Naive thymus-derived CD8-positive, alpha-beta T cell (primary cell): ENCODE results near the gene ABI2. TPM values are rescaled to one million over a fixed set of nuclear protein-coding genes. Genes with fewer than 3 reads are reported as not detected.

Experiments used
- ATAC-seq, 2 donors: fragments of 150-1000 bp; cut with Tn5 transposase in 1 of 2; sonication (Bioruptor Pico), chemical (Tn5 transposase) in 1 of 2; 1 replicate in 1 of 2; 2 replicates in 1 of 2; pipeline ENCODE4 v1.10.0; 2021; ENCODE audit warnings: mild to moderate bottlenecking in 2 of 2, moderate library complexity in 2 of 2
- POLR2A ChIA-PET: fragments of 350-600 bp; sonication (Branson Sonifier 250); formaldehyde crosslinking; loops from one replicate; lab custom pipeline; 2021; ENCODE audit warnings: antibody characterized with exemption; lab: Charles Lee
- DNase-seq, 10 donors: peaks; one replicate each; pipeline versions ENCODE4 v3.0.0 to v3.0.0-alpha.2; 2020 to 2022
- H3K27ac Mint-ChIP-seq, 10 donors: one replicate each; pipeline ENCODE4 v1.8.0; 2020 to 2022; ENCODE audit warnings: mild to moderate bottlenecking in 10 of 10, mixed read lengths in 10 of 10, moderate library complexity in 4 of 10, inconsistent platforms in 1 of 10
- H3K27me3 Mint-ChIP-seq, 5 donors: one replicate each; pipeline ENCODE4 v1.8.0; 2021 to 2022; ENCODE audit warnings: mixed read lengths in 5 of 5
- H3K36me3 Mint-ChIP-seq, 3 donors: one replicate each; pipeline ENCODE4 v1.8.0; 2020 to 2022; ENCODE audit warnings: mixed read lengths in 3 of 3, mild to moderate bottlenecking in 2 of 3, inconsistent platforms in 1 of 3
- H3K4me1 Mint-ChIP-seq, 4 donors: one replicate each; pipeline ENCODE4 v1.8.0; 2021 to 2022; ENCODE audit warnings: mixed read lengths in 4 of 4
- H3K4me3 Mint-ChIP-seq, 10 donors: one replicate each; pipeline ENCODE4 v1.8.0; 2020 to 2022; ENCODE audit warnings: mild to moderate bottlenecking in 10 of 10, mixed read lengths in 10 of 10, moderate library complexity in 6 of 10, inconsistent platforms in 1 of 10
- H3K9me3 Mint-ChIP-seq, 9 donors: one replicate each; pipeline ENCODE4 v1.8.0; 2020 to 2022; ENCODE audit warnings: mixed read lengths in 9 of 9, mild to moderate bottlenecking in 3 of 9, inconsistent platforms in 1 of 9, moderate library complexity in 1 of 9
- polyA plus RNA-seq, 3 donors: library from polyadenylated mRNA; unstranded; fragments of 300-500 nt; fragmentation: Illumina TruSeq; gene quantifications; one replicate each; pipeline ENCODE4 v1.2.3, GENCODE V29; 2021
- total RNA-seq, 8 experiments: library from RNA in 2 of 8; stranded (reverse) in 2 of 8; gene quantifications; one replicate each; pipeline ENCODE4 v1.2.3 and lab custom pipeline; 2021 to 2026

ABI2 gene
- total and polyA plus RNA-seq, 5 experiments from 2014 or later, result 27.0 to 37.4 (median 30.8) TPM

GRCh38 chr2:203462308-203462707 is 134.1 kb downstream of the ABI2 start:
- Mint-ChIP-seq H3K9me3 (no peaks in the 10 kb centered on the region), H3K36me3 (peaks cover 0 to 3% (median 0%) of the 10 kb centered on the region in 3 donors), H3K27me3 (peaks cover 0 to 2% (median 0%) of the 10 kb centered on the region in 5 donors), H3K27ac (no peak overlapping the region), H3K4me3 (no peak overlapping the region), H3K4me1 (no peaks in the 10 kb centered on the region)
- POLR2A ChIA-PET, result no interaction called here
- DNase-seq, result no peak
- no peak for ATAC-seq

- ATAC-seq (no peak), DNase-seq (no peak)
- H3K27me3 Mint-ChIP-seq, result peaks cover 0 to 2% (median 0%) of the 10 kb centered on the region in 5 donors
- no peak overlapping the region for H3K27ac Mint-ChIP-seq
- no peaks in the 10 kb centered on the region for H3K9me3 Mint-ChIP-seq
- POLR2A ChIA-PET, result no interaction called here
- peaks cover 0 to 3% (median 0%) of the 10 kb centered on the region in 3 donors for H3K36me3 Mint-ChIP-seq
- no peaks in the 10 kb centered on the region for H3K4me1 Mint-ChIP-seq
- H3K4me3 Mint-ChIP-seq, result no peak overlapping the region
These were observed 135.1 kb downstream of the ABI2 start for GRCh38 chr2:203463266-203463678.

- Mint-ChIP-seq H3K4me1 (no peaks in the 10 kb centered on the region), H3K27me3 (peaks cover 0 to 4% (median 0%) of the 10 kb centered on the region in 5 donors), H3K36me3 (no peaks in the 10 kb centered on the region), H3K27ac (no peak overlapping the region), H3K4me3 (no peak overlapping the region), H3K9me3 (no peaks in the 10 kb centered on the region)
- DNase-seq (no peak), ATAC-seq (no peak)
- POLR2A ChIA-PET, result no interaction called here
These were observed 141.4 kb downstream of the ABI2 start for GRCh38 chr2:203469546-203469945.

- Mint-ChIP-seq H3K27ac (no peak overlapping the region), H3K36me3 (no peaks in the 10 kb centered on the region), H3K4me1 (no peaks in the 10 kb centered on the region), H3K4me3 (no peak overlapping the region), H3K27me3 (peaks cover 0 to 4% (median 0%) of the 10 kb centered on the region in 5 donors), H3K9me3 (no peaks in the 10 kb centered on the region)
- POLR2A ChIA-PET, result no interaction called here
- no peak for ATAC-seq
- DNase-seq, result no peak
These were observed 142.2 kb downstream of the ABI2 start for GRCh38 chr2:203470371-203470770.

- Mint-ChIP-seq H3K9me3 (no peaks in the 10 kb centered on the region), H3K36me3 (no peaks in the 10 kb centered on the region), H3K4me1 (no peaks in the 10 kb centered on the region), H3K4me3 (no peak overlapping the region), H3K27ac (no peak overlapping the region), H3K27me3 (peaks cover 0 to 4% (median 0%) of the 10 kb centered on the region in 5 donors)
- POLR2A ChIA-PET, result no interaction called here
- DNase-seq (no peak), ATAC-seq (no peak)
These were observed 143.1 kb downstream of the ABI2 start for GRCh38 chr2:203471323-203471722.

- no peaks in the 10 kb centered on the region for H3K4me1 Mint-ChIP-seq
- no peak overlapping the region for H3K4me3 Mint-ChIP-seq
- ATAC-seq (no peak), DNase-seq (no peak)
- POLR2A ChIA-PET, result no interaction called here
- no peak overlapping the region for H3K27ac Mint-ChIP-seq
- no peaks in the 10 kb centered on the region for H3K27me3 Mint-ChIP-seq
- no peaks in the 10 kb centered on the region for H3K9me3 Mint-ChIP-seq
- no peaks in the 10 kb centered on the region for H3K36me3 Mint-ChIP-seq
These were observed 148.7 kb downstream of the ABI2 start for GRCh38 chr2:203476881-203477280.

GRCh38 chr2:203480623-203481022 is 152.4 kb downstream of the ABI2 start:
- no peak overlapping the region for H3K4me3 Mint-ChIP-seq
- H3K4me1 Mint-ChIP-seq, result peaks cover 3 to 8% (median 6%) of the 10 kb centered on the region in 4 donors
- ATAC-seq, result no peak
- no peaks in the 10 kb centered on the region for H3K36me3 Mint-ChIP-seq
- H3K27me3 Mint-ChIP-seq, result no peaks in the 10 kb centered on the region
- POLR2A ChIA-PET, result no interaction called here
- no peaks in the 10 kb centered on the region for H3K9me3 Mint-ChIP-seq
- DNase-seq, result no peak
- H3K27ac Mint-ChIP-seq, result no peak overlapping the region

GRCh38 chr2:203484266-203485112 is 156.3 kb downstream of the ABI2 start:
- no peaks in the 10 kb centered on the region for H3K27me3 Mint-ChIP-seq
- no peaks in the 10 kb centered on the region for H3K36me3 Mint-ChIP-seq
- H3K9me3 Mint-ChIP-seq, result no peaks in the 10 kb centered on the region
- peaks cover 3 to 8% (median 6%) of the 10 kb centered on the region in 4 donors for H3K4me1 Mint-ChIP-seq
- peak overlapping the region in 5 of 10 donors; percentile 0 to 80 (median 6) for H3K27ac Mint-ChIP-seq
- POLR2A ChIA-PET, result interaction anchor here (0.7 to 1.9 kb wide), 4 partner anchors 235 to 328 kb away, joined by 3 to 10 read pairs (median 6); no protein-coding TSS in a partner anchor
- DNase-seq, result peak; percentile 10 to 79 (median 55)
- peak overlapping the region in 2 of 10 donors; percentile 14 to 16 for H3K4me3 Mint-ChIP-seq
- ATAC-seq, result peak; percentile 92 to 98

- Mint-ChIP-seq H3K27ac (no peak overlapping the region), H3K4me1 (peaks cover 0 to 11% (median 2%) of the 10 kb centered on the region in 4 donors), H3K9me3 (no peaks in the 10 kb centered on the region), H3K27me3 (peaks cover 0 to 1% (median 0%) of the 10 kb centered on the region in 5 donors), H3K4me3 (no peak overlapping the region), H3K36me3 (no peaks in the 10 kb centered on the region)
- ATAC-seq (no peak), DNase-seq (no peak)
- POLR2A ChIA-PET, result no interaction called here
These were observed 161.3 kb downstream of the ABI2 start for GRCh38 chr2:203489531-203489930.

GRCh38 chr2:203490391-203490790 is 162.2 kb downstream of the ABI2 start:
- POLR2A ChIA-PET, result interaction anchor here (0.7 kb wide), 1 partner anchor 316 kb away, joined by 6 read pairs; no protein-coding TSS in a partner anchor
- Mint-ChIP-seq H3K4me3 (no peak overlapping the region), H3K9me3 (no peaks in the 10 kb centered on the region), H3K27me3 (peaks cover 0 to 1% (median 0%) of the 10 kb centered on the region in 5 donors), H3K27ac (no peak overlapping the region), H3K4me1 (peaks cover 0 to 11% (median 0%) of the 10 kb centered on the region in 4 donors), H3K36me3 (no peaks in the 10 kb centered on the region)
- ATAC-seq (no peak), DNase-seq (no peak)

GRCh38 chr2:203492965-203493364 is 164.8 kb downstream of the ABI2 start:
- no peaks in the 10 kb centered on the region for H3K36me3 Mint-ChIP-seq
- ATAC-seq (peak in 1 of 2 donors; percentile 27), DNase-seq (no peak)
- H3K27me3 Mint-ChIP-seq, result peaks cover 0 to 3% (median 0%) of the 10 kb centered on the region in 5 donors
- H3K9me3 Mint-ChIP-seq, result no peaks in the 10 kb centered on the region
- peak overlapping the region in 1 of 10 donors; percentile 9 for H3K27ac Mint-ChIP-seq
- peaks cover 0 to 14% (median 0%) of the 10 kb centered on the region in 4 donors for H3K4me1 Mint-ChIP-seq
- H3K4me3 Mint-ChIP-seq, result no peak overlapping the region
- POLR2A ChIA-PET, result no interaction called here
